ENCODE measurements around the gene MYH10. TPM values are rescaled to one million over a fixed set of nuclear protein-coding genes. Genes with fewer than 3 reads are reported as not detected.

Gene MYH10
- total and polyA plus RNA-seq, 9 of the 15 experiments (the other 6 are each of a cell fraction or from before 2014, with no cell fraction given) = 16.3 to 95.3 (median 39.7) TPM

- TF ChIP-seq, protein P1, sequence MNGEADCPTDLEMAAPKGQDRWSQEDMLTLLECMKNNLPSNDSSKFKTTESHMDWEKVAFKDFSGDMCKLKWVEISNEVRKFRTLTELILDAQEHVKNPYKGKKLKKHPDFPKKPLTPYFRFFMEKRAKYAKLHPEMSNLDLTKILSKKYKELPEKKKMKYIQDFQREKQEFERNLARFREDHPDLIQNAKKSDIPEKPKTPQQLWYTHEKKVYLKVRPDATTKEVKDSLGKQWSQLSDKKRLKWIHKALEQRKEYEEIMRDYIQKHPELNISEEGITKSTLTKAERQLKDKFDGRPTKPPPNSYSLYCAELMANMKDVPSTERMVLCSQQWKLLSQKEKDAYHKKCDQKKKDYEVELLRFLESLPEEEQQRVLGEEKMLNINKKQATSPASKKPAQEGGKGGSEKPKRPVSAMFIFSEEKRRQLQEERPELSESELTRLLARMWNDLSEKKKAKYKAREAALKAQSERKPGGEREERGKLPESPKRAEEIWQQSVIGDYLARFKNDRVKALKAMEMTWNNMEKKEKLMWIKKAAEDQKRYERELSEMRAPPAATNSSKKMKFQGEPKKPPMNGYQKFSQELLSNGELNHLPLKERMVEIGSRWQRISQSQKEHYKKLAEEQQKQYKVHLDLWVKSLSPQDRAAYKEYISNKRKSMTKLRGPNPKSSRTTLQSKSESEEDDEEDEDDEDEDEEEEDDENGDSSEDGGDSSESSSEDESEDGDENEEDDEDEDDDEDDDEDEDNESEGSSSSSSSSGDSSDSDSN (IDR thresholded peaks at IDR 0.05; ENCODE audit: borderline replicate concordance in 1 of 2, low read depth in 2 of 2, low read length in 2 of 2) = peak; percentile 33 to 77; a peak in 1 of 4 replicates
- peak; percentile 45 for TF ChIP-seq KDM5B (IDR thresholded peaks at IDR 0.05; ENCODE audit: insufficient replicate concordance, low read depth, low read length)
- TF ChIP-seq ATF3 (IDR thresholded peaks at IDR 0.05) = peak; percentile 89
- TF ChIP-seq ATF3 (CRISPR knock-in tag; conservative IDR thresholded peaks at IDR 0.05) = 0 out of 2 replicates have a peak, but pooled peaks have one; percentile 34
- peak; percentile 98 for TF ChIP-seq CTBP1 (IDR thresholded peaks at IDR 0.05; ENCODE audit: borderline replicate concordance)
- TF ChIP-seq SOX6 (IDR thresholded peaks at IDR 0.05) = peak; percentile 45; the same call in 1 of the 2 replicates
- TF ChIP-seq, protein P2, sequence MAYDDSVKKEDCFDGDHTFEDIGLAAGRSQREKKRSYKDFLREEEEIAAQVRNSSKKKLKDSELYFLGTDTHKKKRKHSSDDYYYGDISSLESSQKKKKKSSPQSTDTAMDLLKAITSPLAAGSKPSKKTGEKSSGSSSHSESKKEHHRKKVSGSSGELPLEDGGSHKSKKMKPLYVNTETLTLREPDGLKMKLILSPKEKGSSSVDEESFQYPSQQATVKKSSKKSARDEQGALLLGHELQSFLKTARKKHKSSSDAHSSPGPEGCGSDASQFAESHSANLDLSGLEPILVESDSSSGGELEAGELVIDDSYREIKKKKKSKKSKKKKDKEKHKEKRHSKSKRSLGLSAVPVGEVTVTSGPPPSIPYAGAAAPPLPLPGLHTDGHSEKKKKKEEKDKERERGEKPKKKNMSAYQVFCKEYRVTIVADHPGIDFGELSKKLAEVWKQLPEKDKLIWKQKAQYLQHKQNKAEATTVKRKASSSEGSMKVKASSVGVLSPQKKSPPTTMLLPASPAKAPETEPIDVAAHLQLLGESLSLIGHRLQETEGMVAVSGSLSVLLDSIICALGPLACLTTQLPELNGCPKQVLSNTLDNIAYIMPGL (CRISPR knock-in tag; IDR thresholded peaks at IDR 0.05) = no peak; the same call in 1 of the 2 replicates
- TF ChIP-seq TEAD1 (CRISPR knock-in tag; IDR thresholded peaks at IDR 0.05) = peak in 1 of 2 experiments; percentile 71; a peak in 1 of 4 replicates
- TF ChIP-seq PCBP1 (IDR thresholded peaks at IDR 0.05; ENCODE audit: low read depth, low read length, poor library complexity, severe bottlenecking) = peak; percentile 59
- peak; percentile 98 for TF ChIP-seq ATF7 (IDR thresholded peaks at IDR 0.05)
- TF ChIP-seq, protein P3, sequence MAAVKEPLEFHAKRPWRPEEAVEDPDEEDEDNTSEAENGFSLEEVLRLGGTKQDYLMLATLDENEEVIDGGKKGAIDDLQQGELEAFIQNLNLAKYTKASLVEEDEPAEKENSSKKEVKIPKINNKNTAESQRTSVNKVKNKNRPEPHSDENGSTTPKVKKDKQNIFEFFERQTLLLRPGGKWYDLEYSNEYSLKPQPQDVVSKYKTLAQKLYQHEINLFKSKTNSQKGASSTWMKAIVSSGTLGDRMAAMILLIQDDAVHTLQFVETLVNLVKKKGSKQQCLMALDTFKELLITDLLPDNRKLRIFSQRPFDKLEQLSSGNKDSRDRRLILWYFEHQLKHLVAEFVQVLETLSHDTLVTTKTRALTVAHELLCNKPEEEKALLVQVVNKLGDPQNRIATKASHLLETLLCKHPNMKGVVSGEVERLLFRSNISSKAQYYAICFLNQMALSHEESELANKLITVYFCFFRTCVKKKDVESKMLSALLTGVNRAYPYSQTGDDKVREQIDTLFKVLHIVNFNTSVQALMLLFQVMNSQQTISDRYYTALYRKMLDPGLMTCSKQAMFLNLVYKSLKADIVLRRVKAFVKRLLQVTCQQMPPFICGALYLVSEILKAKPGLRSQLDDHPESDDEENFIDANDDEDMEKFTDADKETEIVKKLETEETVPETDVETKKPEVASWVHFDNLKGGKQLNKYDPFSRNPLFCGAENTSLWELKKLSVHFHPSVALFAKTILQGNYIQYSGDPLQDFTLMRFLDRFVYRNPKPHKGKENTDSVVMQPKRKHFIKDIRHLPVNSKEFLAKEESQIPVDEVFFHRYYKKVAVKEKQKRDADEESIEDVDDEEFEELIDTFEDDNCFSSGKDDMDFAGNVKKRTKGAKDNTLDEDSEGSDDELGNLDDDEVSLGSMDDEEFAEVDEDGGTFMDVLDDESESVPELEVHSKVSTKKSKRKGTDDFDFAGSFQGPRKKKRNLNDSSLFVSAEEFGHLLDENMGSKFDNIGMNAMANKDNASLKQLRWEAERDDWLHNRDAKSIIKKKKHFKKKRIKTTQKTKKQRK (IDR thresholded peaks at IDR 0.05; ENCODE audit: borderline replicate concordance, low read depth, low read length) = peak; percentile 76; the same call in 1 of the 2 replicates
- TF ChIP-seq BACH1 (tag; IDR thresholded peaks at IDR 0.05) = no peak
- TF ChIP-seq CBX1 (IDR thresholded peaks at IDR 0.05; ENCODE audit: low read depth) = peak; percentile 34; the same call in 1 of the 2 replicates
- peak; percentile 65; the same call in 1 of the 2 replicates for TF ChIP-seq ZEB2 (IDR thresholded peaks at IDR 0.05)
- peak; percentile 32; the same call in 1 of the 2 replicates for TF ChIP-seq VEZF1 (CRISPR knock-in tag; IDR thresholded peaks at IDR 0.05)
- no peak for TF ChIP-seq TAF9B (IDR thresholded peaks at IDR 0.05; ENCODE audit: partially characterized antibody)
Measured at GRCh38 chr17:8630802-8631553, 453 bp upstream of the MYH10 start (continued).

Measured in K562 (cell line).